Measurements from ENCODE around the gene GGACT. TPM values are rescaled to one million over a fixed set of nuclear protein-coding genes. Genes with fewer than 3 reads are reported as not detected.
A peak's percentile ranks its signal among the peaks of the same experiment; 100 is the strongest.
"Not testable (repeated sequence)": the region's sequence is repeated elsewhere in the genome, so short reads cannot be mapped to it uniquely, and the experiment has no call there.

The GGACT gene
- total RNA-seq, 1 donor from 2014 or later, result 3.6 TPM

DNA sequence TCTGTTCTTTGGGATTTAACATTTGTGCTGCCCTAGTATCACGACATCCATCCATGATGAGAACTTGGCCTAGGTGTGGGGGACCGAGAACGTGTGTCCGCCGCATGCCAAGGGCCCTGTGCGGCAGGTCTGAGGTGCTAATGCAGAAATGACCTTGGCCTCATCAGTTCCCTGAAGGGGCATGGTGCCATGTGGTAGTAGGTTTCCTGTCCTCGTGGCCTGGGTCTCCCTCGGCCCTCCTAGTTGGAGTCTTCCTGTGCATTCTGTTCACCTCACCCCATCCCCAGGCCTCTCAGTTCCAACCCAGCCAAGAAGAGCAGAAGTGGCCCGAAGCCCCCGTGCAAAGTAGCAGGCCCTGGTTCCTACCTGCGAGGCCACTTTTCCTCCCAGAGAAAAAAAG is 59.8 kb downstream of the GGACT start:
- ATAC-seq, result no peak

DNA sequence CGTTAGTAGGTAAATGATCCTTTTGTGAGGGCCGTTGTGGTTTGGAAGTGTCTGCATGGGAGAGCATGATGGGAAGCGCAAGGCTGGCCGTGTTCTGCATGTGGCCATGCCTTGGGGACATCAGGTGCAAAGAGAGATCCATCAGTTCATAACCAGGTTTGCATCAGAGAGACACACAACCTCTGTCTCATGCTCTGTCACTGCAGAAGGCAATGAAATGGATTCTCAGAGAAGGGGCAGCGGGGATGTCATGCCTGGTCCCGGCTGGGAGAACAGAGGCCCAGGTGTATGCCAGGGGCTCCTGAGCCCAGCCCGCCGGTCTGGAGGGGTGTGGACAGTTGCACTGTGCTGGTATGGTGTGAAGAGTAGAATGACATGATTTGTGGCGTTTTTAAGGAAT is 60.2 kb downstream of the GGACT start:
- ATAC-seq, result no peak

DNA sequence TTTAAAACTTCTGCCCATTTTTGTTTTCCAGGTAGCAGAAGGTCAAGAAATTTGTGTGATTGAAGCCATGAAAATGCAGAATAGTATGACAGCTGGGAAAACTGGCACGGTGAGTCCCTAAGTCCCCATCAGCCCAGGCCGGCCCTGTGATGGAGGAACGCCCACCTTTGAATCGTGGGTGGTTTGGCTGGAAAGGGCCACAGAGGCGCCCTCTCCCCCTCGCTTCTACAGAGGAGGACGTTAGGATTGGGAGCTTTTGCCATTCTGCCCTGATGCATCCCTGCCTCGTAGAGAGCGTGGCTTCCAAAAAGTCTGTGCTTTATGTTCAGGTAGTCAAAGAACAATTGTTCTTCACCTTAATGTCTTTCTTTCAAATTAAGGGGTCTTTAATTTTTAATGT is 60.9 kb downstream of the GGACT start:
- ATAC-seq, result no peak

DNA sequence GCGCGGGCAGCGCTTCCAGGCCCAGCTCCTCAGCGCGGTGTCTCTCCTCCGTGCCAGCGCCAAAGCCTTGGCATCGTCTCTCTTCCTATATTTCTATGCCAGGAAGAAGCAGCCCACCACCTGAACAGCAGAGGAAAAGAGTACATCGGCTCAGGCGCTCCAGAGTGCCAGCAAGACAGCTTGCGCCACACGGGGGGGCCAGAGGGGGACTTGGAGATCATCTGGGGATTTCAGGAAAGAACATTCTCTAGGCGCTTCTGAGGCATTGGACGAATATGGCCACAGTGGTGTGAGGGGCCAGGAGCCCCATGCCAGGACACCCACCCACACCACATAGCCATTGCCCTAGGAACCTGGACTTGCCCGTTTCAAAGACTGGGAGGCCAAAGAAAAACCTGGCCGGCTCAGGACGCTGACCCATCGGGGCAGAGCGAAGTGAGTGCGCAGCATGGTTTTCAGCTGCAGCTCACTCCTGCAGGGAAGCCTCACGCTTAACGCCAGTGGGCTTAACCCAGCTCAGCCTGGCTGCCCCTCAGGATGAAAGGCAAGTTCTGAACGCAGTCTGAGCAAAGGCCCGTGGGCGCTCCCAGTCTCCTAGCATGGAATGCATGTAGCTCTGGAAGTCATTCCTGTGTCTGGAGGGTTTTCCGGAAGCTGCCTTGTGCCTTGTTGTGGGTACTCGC is 62.1 kb downstream of the GGACT start:
- no peak for ATAC-seq

DNA sequence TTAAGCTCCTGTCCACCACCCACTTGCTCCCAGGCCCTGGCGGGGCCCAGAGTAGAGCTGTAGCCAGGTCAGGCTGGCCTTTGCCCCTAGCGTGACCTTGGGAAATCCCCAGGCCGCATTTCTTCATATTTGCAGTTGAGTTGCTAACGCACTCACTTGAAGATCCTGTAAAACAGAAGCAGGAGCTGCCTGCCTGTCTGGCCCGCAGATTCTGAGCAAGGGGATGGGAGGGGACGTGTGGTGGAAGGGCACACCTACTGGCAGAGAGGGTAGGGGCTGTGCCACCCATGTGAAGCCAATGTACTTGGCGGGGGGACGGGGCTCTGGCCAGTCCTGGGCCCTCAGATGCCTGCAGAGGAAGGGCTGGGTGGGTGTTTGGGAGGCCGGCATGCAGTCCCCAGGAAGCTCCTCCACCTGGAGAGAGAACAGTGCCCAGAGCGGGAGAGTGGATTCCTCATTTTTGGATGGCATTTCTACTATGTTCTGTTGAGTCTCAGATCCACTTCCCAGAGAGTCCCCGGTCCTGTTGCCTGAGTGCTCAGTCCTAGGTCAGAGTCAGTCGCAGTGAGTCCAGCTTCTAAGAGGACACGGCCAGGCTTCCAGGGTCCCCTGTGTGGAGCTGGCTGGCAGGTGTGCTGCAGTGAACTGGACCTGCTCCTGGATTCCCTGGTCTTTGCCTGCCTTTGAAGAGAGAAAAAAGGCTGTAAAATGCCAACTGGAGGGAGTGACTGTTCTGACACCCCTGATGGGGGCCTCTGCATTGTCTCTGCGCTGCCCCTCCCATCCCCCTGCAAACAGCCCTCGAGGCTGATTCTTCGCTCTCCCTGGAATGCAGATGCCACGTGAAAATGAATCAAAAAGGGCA is 62.9 kb downstream of the GGACT start:
- ATAC-seq, result peak; percentile 29

DNA sequence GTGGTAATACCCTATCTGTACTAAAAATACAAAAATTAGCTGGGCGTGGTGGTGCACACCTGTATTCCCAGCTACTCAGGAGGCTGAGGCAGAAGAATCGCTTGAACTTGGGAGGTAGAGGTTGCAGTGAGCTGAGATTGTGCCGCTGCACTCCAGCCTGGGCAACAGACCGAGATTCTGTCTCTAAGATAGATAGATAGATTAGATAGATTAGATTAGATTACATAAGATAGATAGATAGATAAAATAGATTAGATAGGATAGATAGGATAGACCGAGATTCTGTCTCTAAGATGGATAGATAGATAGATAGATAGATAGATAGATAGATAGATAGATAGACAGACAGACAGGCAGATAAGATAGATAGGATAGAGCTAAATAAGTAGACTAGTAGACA is 63.9 kb downstream of the GGACT start:
- not testable (repeated sequence) for ATAC-seq

DNA sequence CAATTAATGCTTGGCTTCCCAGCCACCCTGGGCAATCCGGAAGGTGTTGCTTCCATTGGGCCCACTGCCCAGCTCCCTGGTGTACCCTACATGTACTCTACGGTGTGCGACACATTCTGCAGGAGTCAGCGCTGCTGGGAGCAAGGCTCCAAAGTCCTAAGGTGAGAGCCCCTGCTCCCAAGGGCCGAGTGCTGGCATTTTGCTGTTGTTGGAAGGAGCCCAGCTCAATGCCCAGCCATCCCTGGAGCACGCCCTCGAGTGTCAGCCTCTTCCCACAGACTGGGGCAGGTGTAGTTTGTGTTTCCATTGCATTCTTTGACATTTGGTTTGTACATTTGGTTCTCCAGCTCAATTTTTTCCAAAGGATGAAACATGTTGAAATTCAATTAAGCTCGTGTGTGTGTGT is 64.6 kb downstream of the GGACT start:
- no peak for ATAC-seq

DNA sequence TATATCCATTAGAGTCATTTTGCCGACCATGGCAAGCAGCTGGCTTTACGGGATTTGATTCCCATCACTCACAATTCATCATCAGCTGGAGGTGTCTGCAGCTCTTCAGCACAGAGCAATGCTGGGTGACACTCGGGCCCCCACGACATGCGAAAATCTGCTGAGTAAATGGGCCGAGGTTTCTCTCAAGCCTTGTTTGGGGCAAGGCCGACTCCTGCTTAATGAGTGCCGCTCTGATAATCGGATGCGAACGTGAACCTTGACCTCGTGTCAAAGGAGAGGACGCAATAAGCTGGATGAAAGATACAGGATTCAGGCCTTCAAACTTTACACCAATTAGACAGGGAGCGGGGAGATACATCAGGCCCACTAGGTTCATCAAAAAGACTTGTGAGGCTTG is 65.2 kb downstream of the GGACT start:
- ATAC-seq, result no peak

DNA sequence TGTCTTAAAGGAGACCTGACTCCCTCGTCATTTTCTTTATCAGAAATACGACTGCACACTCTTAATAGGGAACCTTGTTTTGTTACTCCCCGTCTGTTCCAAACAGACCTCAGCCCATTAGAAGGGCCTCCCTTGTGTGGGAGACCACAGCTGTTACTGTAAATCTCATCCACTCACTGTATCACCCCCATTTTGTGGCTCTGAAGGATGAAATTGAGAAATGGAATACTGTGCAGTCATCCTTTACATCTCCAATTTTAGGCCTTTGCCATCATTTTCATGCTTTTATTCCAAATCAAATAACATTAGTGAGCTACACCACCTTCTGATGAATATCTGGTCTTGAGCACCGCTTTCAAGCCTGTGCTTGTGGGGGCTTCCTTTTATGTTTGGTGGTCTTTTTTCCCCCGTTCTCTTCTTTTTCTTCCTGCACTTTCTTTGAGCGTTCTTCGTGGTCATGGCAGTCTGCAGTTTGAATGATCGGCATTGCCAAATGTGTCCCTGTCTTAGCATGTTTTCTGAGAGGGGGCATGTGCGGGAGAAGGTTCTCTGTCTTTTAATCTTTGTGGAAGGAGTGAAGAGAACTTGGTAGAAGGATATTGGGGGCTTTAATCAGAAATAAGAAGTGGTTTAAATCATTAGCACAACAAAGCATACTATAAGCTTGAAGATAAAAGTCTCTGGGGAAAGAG is 65.8 kb downstream of the GGACT start:
- ATAC-seq, result no peak

DNA sequence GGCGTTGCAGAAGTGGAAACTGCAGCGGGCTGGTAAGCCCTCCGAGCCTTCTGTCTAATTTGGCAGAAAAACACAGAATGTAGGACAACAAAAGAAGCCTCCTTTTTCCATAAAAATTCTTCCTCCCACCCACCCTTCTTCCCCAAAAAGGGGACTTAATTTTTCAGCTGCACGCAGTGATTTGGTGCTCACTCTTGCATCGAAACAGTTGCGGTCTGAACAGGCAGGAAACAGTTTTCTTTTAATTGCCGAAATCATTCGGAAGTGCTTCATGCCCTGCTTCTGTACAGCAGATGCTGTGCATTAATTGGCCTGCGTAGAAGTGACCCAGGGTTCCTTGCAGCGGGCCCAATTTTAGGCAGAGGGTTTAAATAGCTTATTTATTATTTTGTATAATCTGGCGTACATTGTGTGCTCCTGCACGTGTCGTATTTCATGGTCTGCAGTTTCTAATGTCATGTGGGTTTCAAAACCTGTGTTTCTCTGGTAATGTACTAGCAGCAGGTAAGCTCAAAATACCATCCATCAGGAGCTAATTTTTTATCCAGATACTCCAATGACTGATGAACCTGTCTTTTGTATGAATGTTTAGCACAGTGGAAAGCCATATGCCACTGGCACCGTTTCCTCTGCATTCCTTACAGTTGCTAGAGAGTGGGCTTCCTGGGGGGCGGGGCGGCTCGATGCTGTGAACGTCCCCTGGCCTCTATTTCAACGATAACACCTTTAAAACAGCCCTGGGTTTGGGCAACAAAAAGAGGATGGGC is 66.6 kb downstream of the GGACT start:
- ATAC-seq, result no peak

DNA sequence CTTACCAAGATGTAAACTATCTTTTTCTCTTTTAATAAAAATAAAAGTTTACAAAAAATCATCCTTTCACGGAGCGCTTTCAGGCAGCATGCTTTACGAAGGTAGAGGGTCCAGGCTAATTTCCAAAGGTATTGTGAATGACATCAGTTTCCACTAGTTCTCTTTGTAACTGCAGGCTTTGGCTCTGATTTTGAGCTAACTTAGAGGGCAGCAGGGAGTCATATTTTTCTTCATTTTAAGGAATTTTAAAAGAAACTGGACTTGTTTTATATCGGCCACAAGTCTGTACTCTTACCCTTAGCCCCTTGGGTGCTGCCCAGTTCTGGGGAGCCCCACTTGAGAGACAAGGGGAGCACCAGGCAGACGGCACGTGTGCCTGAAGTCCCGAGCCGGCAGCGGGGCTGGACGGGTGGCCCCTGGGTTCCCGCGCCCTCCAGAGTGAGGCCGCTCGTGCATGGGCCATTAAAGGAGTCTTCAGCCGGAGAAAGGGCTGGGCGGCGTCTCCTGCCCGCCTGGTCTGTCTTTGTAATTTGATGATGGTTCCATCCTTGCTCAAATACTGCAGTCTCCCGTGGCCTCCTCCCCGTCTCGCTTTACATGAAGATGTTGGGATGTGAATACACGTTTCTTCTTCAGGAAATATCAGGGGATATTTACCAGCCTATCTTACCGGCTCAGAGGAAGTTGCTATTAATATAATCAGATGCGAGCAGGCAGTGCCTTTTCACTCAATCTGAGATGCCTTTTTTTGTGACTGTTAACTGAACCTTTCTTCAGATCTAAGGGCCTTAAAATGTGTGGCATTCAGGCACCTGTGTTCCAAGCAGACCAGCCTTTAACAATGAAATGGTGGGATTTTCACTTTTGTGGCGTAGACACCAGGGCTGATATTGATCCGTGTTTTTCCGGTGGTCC is 67.4 kb downstream of the GGACT start:
- ATAC-seq, result no peak

DNA sequence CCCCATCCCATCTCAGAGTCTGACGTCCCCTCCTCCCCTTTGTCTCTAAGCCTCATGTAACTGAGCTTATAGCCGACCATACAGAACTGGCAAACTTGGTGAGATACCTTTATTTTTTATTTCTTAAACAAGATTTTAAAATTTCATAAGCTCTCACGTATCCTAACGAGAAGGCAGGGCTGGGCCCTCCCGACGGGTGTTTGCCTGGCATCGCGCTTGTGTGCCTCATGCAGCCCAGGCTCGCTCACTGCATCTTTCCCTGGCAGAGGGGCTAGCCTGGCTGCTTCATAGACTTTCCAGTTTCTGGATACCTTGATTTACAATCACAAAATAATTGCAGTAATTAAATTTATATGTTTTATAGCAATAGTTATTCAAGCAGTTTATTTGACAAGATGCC is 69.0 kb downstream of the GGACT start:
- no peak for ATAC-seq

DNA sequence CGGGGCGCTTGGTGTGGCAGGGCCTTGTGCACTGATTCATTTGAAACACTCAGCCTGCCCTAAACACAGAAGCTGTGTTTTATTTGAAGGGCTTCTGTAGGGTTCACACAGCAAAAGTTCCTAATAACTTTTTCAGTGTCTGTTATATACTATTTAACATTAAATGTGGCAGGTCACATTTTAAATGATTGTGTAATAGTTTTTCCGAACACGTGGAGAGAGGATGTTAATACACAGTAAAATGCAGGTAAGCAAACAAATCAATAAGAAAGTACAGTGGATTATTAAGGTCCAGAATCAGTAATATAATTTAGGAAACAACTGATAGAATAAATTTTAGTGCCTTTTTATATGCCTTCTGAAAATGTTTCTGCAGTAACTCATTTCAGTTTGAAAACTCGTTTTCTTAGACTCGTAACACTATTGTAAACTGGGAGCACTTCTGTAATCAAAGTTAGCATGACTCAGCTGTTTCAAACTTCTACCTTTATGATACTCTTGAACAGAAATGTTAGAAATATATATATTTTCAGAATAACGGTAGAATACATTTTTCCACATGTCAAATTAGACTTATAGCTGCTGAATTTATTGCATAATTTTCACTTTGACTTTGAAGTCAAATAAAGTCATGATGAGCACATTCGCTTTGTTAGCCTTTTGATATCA is 70.1 kb downstream of the GGACT start:
- ATAC-seq, result no peak

DNA sequence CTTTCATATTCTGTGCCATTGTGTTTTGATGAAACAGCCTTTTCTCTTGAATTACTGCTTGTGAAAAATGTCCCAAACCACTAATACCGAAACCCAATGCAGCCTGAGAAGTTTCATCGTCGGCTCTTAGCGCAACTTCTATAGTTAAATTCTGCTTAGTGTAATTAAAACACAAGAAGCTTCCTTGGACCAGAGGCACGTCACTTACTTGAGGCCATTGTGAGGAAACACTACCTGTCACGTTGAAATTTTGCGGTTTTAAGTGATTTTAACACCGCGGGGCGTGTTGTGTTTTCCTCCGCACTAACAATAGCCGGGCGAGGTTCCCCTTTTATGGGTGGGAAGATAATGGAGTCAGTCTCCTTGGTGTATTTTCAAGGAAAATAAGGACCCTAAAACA is 70.9 kb downstream of the GGACT start:
- ATAC-seq, result no peak

DNA sequence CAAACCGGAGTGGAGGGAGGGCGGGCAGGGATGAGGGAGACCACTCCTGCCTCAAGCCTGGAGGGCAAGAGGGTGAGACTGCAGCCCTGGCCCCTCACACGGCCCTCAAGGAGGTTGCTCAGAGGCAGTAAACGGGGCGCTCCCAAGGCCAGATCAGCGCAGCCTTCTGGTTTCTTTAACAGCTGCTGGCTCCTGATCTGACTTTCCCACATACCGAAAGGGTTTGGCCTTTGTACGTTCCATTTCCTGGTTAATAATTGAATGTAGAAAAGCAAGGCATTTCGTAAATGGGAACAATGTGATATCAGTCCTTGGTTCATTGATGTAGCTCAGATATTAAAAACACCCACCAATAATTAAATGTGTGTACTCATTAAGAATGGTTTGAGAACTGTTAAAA is 71.5 kb downstream of the GGACT start:
- no peak for ATAC-seq

DNA sequence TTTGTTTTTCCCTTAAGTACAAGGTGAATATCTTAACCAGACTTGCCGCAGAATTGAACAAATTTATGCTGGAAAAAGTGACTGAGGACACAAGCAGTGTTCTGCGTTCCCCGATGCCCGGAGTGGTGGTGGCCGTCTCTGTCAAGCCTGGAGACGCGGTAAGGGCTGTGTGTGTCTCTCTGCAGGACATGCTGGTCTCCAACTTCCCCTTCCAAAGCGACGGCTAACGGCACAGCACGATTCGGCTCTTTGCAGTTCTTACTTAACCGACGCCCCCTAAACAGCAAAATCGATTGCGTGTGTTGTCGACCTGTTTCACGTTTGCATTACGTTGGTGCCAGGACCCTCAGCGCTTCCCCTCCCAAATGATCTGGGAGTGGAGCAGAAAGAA is 73.2 kb downstream of the GGACT start:
- no peak for ATAC-seq

DNA sequence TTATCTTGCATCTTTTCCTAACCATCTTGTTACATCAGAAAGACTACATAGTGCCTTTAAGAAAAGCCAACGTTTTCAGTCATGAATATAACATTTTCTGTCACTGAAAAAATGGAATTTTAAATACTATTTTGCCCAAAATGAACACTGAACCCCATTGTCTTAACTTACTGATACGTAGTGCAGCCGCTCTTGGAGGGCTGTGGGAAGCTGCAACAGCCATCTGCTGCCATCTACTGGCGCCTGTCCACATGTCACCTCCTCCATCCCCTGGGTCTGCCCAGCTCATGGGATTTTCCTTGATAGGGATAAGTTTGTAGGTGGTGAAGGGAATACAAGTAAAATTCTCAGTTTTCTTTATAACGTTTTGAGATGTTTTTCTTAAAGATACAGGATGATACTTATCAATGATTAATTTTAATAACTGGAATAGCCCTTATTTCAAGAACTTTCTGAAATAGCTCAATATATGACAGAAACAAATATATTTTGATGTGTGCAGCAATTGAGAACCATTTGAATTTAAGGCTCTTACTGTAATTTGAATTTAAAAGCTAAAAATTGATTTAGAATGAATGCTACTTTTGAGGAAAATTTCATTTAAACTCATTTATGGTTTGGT is 73.7 kb downstream of the GGACT start:
- peak; percentile 84 for ATAC-seq

DNA sequence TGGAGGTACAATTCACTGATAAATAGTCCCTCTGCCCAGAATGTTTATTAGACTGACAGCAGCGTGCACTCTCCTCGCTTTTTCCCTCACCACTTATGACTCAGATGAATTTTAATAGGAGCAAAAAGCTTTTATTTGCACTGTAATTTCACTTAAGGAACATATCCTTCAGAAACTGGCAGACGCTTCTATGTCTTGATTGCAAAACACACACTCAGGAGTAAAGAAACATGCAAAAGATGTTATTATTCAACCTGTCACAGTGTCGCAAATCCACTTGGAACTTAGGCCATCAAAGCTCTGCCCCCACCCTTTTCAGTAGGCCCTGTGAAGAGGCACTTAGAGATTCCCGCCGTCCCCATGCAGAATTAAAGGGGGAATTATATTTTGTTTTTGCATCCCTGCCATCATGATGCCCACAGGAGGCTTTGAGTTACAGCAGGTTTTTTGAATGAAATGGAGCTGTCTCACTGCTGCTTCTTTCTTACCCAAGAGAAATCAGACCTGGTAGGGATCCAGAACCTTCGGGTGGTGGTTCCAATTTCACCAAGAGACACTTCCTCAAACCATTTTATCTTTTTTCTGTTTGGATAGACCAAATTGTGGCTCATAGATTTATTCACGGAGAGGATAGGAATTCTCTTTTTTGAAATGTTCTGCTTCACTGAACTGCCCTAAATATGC is 74.5 kb downstream of the GGACT start:
- ATAC-seq, result no peak

DNA sequence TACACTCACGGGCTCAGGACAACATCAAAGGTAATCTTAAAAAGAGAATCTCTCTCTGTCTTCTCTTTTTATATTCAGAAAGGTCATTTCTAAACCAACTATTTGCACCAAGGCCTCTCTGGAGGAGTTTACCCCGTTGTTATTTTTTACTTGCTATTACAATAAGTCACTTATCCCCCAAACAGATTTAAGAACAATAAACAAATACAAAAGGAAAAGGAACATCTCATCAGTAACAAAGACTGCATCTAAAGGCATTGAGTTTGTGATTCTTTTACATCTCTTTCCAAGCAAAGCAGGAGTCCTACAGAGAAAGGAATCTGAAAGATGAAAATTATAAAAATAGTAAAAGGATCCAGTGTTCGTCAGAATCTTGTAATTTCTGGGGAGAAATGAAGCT is 75.4 kb downstream of the GGACT start:
- no peak for ATAC-seq

DNA sequence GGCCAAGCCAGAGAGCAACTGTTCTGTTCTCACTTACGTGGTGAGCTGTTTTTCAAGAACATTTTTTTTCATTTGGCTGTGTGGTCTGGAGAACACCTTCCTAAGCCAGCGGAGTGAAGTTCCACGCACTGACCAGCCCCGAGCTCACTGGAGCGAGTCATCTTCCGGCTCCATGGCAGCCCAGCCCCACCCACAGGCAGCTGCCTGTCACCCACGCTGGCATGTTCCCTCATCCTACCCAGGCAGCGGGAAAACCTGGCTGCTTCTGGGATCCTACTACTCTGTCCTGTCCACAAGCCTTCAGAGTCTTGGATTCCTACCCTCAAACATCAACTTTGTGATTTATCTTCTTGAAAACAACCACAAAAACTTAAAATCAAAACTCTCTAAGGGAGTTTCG is 76.2 kb downstream of the GGACT start:
- peak; percentile 29 for ATAC-seq
